Vagina (tissue), 2 donors: ENCODE results near the gene ZNF727. TPM values are rescaled to one million over a fixed set of nuclear protein-coding genes. Genes with fewer than 3 reads are reported as not detected.
"Not testable (repeated sequence)": the region's sequence is repeated elsewhere in the genome, so short reads cannot be mapped to it uniquely, and the experiment has no call there.

ENCODE experiments used
- DNase-seq, 2 donors: peaks; one replicate each; pipeline ENCODE4 v3.0.0-alpha.2; 2017; ENCODE audit errors: extremely low spot score in 2 of 2
- H3K27ac ChIP-seq: fragments of 200-600 bp; sonication (generic); one replicate; pipeline ENCODE4 v1.5.1; 2019
- H3K27me3 ChIP-seq: fragments of 200-600 bp; sonication (generic); one replicate; pipeline ENCODE4 v1.5.1; 2019
- H3K36me3 ChIP-seq, 2 donors: fragments of 200-600 bp; sonication (generic); one replicate each; pipeline ENCODE4 v1.5.1; 2017 to 2019
- H3K4me1 ChIP-seq: fragments of 200-600 bp; sonication (generic); one replicate; pipeline ENCODE4 v1.5.1; 2019
- H3K4me3 ChIP-seq, 2 donors: fragments of 200-600 bp; sonication (generic); 1 replicate in 1 of 2; 2 replicates in 1 of 2; pipeline ENCODE4 v1.5.1; 2016 to 2019
- H3K9me3 ChIP-seq: fragments of 200-600 bp; sonication (generic); one replicate; pipeline ENCODE4 v1.5.1; 2019
- CTCF ChIP-seq, 3 experiments: fragments of 450-650 bp in 2 of 3; fragments of 200-600 bp in 1 of 3; sonication (generic) in 1 of 3; IDR thresholded peaks; one replicate each; pipeline ENCODE4 v1.5.1; 2017 to 2019; ENCODE audit warnings: antibody characterized with exemption in 3 of 3, mild to moderate bottlenecking in 2 of 3, moderate library complexity in 2 of 3
- POLR2A ChIP-seq, 2 donors: fragments of 450-650 bp; IDR thresholded peaks; one replicate each; pipeline ENCODE4 v1.6.1; 2017; ENCODE audit warnings: antibody characterized with exemption in 2 of 2, mild to moderate bottlenecking in 2 of 2, moderate library complexity in 2 of 2
- POLR2AphosphoS5 ChIP-seq, 2 donors: sonication (generic); formaldehyde crosslinking; IDR thresholded peaks; one replicate each; pipeline ENCODE4 v1.9.0; 2017; ENCODE audit warnings: antibody characterized with exemption in 2 of 2, mild to moderate bottlenecking in 2 of 2, low read depth in 1 of 2; ENCODE audit not compliant: insufficient read depth in 1 of 2
- intact Hi-C: fragments of 100-400 bp; cut with DNase I; formaldehyde crosslinking; loops from one replicate; pipeline ENCODE4 v1.15.1; 2023
- total RNA-seq: library from RNA; depleted of rRNA; stranded (reverse); fragments of >200 nt; gene quantifications from one replicate; pipeline ENCODE4 v1.2.3, GENCODE V29; 2016

Gene ZNF727
- total RNA-seq, 1 donor from 2014 or later = 5.4 TPM

DNA sequence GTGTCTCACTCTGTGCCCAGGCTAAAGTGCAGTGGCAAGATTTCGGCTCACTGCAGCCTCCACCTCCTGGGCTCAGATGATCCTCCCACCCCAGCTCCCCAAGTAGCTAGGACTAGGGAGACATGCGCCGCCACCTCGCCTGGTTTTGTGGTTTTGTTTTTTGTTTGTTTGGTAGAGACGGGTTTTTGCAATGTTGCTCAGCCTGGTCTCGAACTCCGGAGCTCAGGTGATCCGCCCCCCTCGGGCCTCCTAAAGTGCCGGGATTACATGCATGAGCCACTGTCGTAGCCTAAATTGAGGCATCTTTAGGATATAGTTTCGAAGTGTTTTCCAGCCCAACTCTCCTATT is 781 bp downstream of the ZNF727 start:
- Histone ChIP-seq H3K27me3 (no peaks in the 10 kb centered on the region), H3K36me3 (no peaks in the 10 kb centered on the region), H3K4me3 (peak overlapping the region; percentile 36 to 75), H3K27ac (peak overlapping the region; percentile 77), H3K9me3 (no peaks in the 10 kb centered on the region), H3K4me1 (peaks cover 22% of the 10 kb centered on the region)
- intact Hi-C loops = no loop called here
- no peak for TF ChIP-seq POLR2AphosphoS5 (IDR thresholded peaks at IDR 0.05; ENCODE audit: insufficient read depth in 1 of 2, low read depth in 1 of 2)
- no peak for TF ChIP-seq CTCF (IDR thresholded peaks at IDR 0.05)
- TF ChIP-seq POLR2A (IDR thresholded peaks at IDR 0.05) = no peak
- DNase-seq = no peak

DNA sequence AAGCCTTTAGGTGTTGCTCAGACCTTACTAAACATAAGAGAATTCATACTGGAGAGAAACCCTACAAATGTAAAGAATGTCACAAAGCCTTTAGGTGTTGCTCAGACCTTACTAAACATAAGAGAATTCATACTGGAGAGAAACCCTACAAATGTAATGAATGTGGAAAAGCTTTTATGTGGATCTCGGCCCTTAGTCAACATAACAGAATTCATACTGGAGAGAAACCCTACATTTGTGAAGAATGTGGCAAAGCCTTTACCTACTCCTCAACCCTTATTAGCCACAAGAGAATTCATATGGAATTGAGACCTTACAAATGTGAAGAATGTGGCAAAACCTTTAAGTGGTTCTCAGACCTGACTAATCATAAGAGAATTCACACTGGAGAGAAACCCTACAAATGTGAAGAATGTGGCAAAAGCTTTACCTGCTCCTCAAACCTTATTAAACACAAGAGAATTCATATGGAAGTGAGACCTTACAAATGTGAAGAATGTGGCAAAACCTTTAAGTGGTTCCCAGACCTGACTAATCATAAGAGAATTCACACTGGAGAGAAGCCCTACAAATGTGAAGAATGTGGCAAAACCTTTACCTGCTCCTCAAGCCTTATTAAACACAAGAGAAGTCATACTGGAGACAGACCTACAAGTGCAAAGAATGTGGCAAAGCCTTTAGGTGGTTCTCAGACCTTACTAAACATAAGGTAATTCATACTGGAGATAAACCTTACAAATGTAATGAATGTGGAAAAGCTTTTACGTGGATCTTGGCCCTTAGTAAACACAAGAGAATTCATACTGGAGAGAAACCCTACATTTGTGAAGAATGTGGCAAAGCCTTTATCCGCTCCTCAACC is 32.8 kb downstream of the ZNF727 start:
- Histone ChIP-seq H3K36me3 (peaks cover 0 to 60% of the 10 kb centered on the region in 2 donors), H3K9me3 (peaks cover 100% of the 10 kb centered on the region)
- H3K27me3 ChIP-seq, H3K4me1 ChIP-seq, H3K4me3 ChIP-seq, H3K27ac ChIP-seq, DNase-seq, intact Hi-C loops: not testable (repeated sequence)

- Histone ChIP-seq H3K4me3 (no peak overlapping the region), H3K27ac (no peak overlapping the region), H3K9me3 (peaks cover 100% of the 10 kb centered on the region), H3K27me3 (no peaks in the 10 kb centered on the region), H3K36me3 (peaks cover 0 to 55% of the 10 kb centered on the region in 2 donors), H3K4me1 (no peaks in the 10 kb centered on the region)
- intact Hi-C loops = no loop called here
- no peak for DNase-seq
- TF ChIP-seq CTCF (IDR thresholded peaks at IDR 0.05) = no peak
- no peak for TF ChIP-seq POLR2AphosphoS5 (IDR thresholded peaks at IDR 0.05; ENCODE audit: insufficient read depth in 1 of 2, low read depth in 1 of 2)
- TF ChIP-seq POLR2A (IDR thresholded peaks at IDR 0.05) = no peak
Observed at GRCh38 chr7:64078699-64078994, 33.4 kb downstream of the ZNF727 start.

GRCh38 chr7:64087501-64087900 is 42.3 kb downstream of the ZNF727 start:
- intact Hi-C loops = no loop called here
- H3K4me1 ChIP-seq = no peaks in the 10 kb centered on the region
- no peaks in the 10 kb centered on the region for H3K36me3 ChIP-seq
- peaks cover 70% of the 10 kb centered on the region for H3K9me3 ChIP-seq
- TF ChIP-seq CTCF (IDR thresholded peaks at IDR 0.05) (no peak), POLR2A (IDR thresholded peaks at IDR 0.05) (no peak), POLR2AphosphoS5 (IDR thresholded peaks at IDR 0.05; ENCODE audit: insufficient read depth in 1 of 2, low read depth in 1 of 2) (no peak)
- no peak overlapping the region for H3K27ac ChIP-seq
- peak in 1 of 2 donors; percentile 52 for DNase-seq
- no peak overlapping the region for H3K4me3 ChIP-seq
- H3K27me3 ChIP-seq = no peaks in the 10 kb centered on the region

- H3K27me3 ChIP-seq, H3K4me1 ChIP-seq, H3K4me3 ChIP-seq, intact Hi-C loops, H3K27ac ChIP-seq, H3K36me3 ChIP-seq: not testable (repeated sequence)
- peaks cover 57% of the 10 kb centered on the region for H3K9me3 ChIP-seq
- peak in 1 of 2 donors; percentile 55 for DNase-seq
Observed at GRCh38 chr7:64088863-64089262, 43.6 kb downstream of the ZNF727 start.

Other genes starting within 250 kb of the ZNF727 start
- gene ZNF722, start 46.6 kb upstream of the ZNF727 start, total RNA-seq = not detected
- not detected for gene ZNF735, start 161.8 kb downstream of the ZNF727 start, total RNA-seq
- not detected for gene ZNF679, start 183.0 kb downstream of the ZNF727 start, total RNA-seq